Measurements from ENCODE around the gene TGFBR2. TPM values are rescaled to one million over a fixed set of nuclear protein-coding genes. Genes with fewer than 3 reads are reported as not detected.
A peak's percentile ranks its signal among the peaks of the same experiment; 100 is the strongest.

The TGFBR2 gene
- total RNA-seq, 6 donors from 2014 or later, result 82.8 to 385 (median 285) TPM

- H3K9me3 ChIP-seq, result no peaks in the 10 kb centered on the region
- peak overlapping the region in 2 of 4 donors; percentile 92 to 93 for H3K4me3 ChIP-seq
- WGBS, 2 donors, result 54 to 57% methylated on average over 6 to 7 of the region's 7 CpGs
- H3K4me1 ChIP-seq, result peaks cover 65 to 82% (median 69%) of the 10 kb centered on the region in 4 donors
- H3K27ac ChIP-seq, result peak overlapping the region; percentile 31 to 99 (median 99)
- TF ChIP-seq EP300 (IDR thresholded peaks at IDR 0.05) (peak in 1 of 4 donors; percentile 16), POLR2AphosphoS5 (IDR thresholded peaks at IDR 0.05) (no peak)
- H3K36me3 ChIP-seq, result no peaks in the 10 kb centered on the region
- no peaks in the 10 kb centered on the region for H3K27me3 ChIP-seq
- ATAC-seq (ENCODE audit: low FRiP score in 2 of 2) (no peak), DNase-seq (no peak)
Measured at GRCh38 chr3:30611613-30612436, 5.4 kb downstream of the TGFBR2 start.

GRCh38 chr3:30612437-30613132, 6.2 kb downstream of the TGFBR2 start:
- H3K9me3 ChIP-seq, result no peaks in the 10 kb centered on the region
- H3K27me3 ChIP-seq, result no peaks in the 10 kb centered on the region
- H3K36me3 ChIP-seq, result no peaks in the 10 kb centered on the region
- H3K4me3 ChIP-seq, result no peak overlapping the region
- DNase-seq, result no peak
- WGBS, 2 donors, result 47 to 57% methylated on average over 3 of the region's 3 CpGs
- H3K4me1 ChIP-seq, result peaks cover 69 to 88% (median 76%) of the 10 kb centered on the region in 4 donors
- H3K27ac ChIP-seq, result peak overlapping the region; percentile 31 to 99 (median 74)
- no peak for TF ChIP-seq POLR2A (IDR thresholded peaks at IDR 0.05)
- peak in 1 of 2 donors; percentile 41 for ATAC-seq (ENCODE audit: low FRiP score in 2 of 2)

DNA sequence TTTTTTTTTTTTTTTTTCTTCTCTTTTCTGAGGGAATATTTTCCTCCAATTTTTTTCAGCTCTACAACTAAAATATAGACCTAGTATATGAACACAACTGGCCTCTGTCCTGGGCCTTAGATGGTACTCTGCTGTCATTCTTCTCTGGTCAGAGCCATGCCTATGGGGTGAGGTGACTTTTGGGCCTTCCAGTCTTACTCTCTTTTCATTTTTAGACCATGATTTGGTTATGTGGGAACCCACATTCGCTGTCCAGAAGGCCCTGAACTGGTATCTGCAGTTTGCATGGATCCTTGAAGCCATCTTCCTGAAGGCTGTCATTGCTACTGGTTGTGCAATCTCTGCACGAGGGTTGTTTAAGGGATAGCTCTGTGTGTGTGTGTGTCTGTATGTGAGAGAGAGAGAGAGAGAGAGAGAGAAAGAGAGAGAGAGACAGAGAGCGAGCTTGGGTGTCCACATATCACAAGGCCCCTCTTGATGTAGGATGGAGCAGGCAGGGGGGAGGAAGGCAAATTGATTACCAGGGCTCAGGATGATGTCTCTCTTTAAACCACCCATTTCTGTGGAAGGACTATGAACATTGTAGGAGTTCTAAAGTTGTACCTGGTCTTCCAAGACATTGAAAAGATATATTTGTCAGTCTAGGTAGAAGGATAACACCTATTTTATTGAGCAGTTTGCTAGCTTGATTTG, 6.9 kb downstream of the TGFBR2 start:
- TF ChIP-seq CTCF (IDR thresholded peaks at IDR 0.05) (no peak), POLR2AphosphoS5 (IDR thresholded peaks at IDR 0.05) (no peak), POLR2A (IDR thresholded peaks at IDR 0.05) (no peak), EP300 (IDR thresholded peaks at IDR 0.05) (no peak)
- Histone ChIP-seq H3K4me3 (no peak overlapping the region), H3K27ac (peak overlapping the region; percentile 13 to 99 (median 74)), H3K9me3 (no peaks in the 10 kb centered on the region), H3K27me3 (no peaks in the 10 kb centered on the region), H3K36me3 (peaks cover 0 to 2% (median 0%) of the 10 kb centered on the region in 4 donors), H3K4me1 (peaks cover 69 to 90% (median 81%) of the 10 kb centered on the region in 4 donors)
- DNase-seq, result peak in 1 of 2 donors; percentile 51
- ATAC-seq (ENCODE audit: low FRiP score in 2 of 2), result no peak
- 48 to 54% methylated on average over 3 of the region's 3 CpGs for WGBS, 2 donors

- no peak overlapping the region for H3K4me3 ChIP-seq
- WGBS, 2 donors, result 32 to 47% methylated on average over 4 of the region's 4 CpGs
Measured at GRCh38 chr3:30614373-30614772, 8.0 kb downstream of the TGFBR2 start.

DNA sequence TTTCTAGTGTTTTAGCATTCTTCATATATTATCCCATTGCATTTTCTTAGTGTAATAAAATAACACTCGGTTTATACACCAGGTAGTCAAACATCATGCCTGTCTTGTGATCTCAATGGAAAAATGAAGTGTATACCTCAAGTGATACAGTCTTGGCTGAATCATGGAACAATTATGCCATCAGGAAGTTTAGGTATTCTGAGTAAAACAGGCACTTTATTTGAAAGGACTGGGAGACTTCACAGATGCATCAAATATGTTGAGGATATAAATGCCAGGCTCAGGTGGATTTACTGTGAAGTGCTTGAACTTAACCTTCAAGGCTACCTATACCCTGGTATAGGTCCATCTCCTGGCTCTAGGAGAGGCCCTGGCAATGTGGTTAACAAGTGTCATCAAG, 8.5 kb downstream of the TGFBR2 start:
- TF ChIP-seq EP300 (IDR thresholded peaks at IDR 0.05) (no peak), CTCF (IDR thresholded peaks at IDR 0.05) (no peak), POLR2A (IDR thresholded peaks at IDR 0.05) (no peak), POLR2AphosphoS5 (IDR thresholded peaks at IDR 0.05) (no peak)
- 68 to 75% methylated on average over 1 of the region's 1 CpG for WGBS, 2 donors
- no peak overlapping the region for H3K4me3 ChIP-seq
- H3K4me1 ChIP-seq, result peaks cover 74 to 94% (median 92%) of the 10 kb centered on the region in 4 donors
- H3K9me3 ChIP-seq, result no peaks in the 10 kb centered on the region
- no peak for DNase-seq
- no peaks in the 10 kb centered on the region for H3K27me3 ChIP-seq
- no peak for ATAC-seq (ENCODE audit: low FRiP score in 2 of 2)
- peaks cover 0 to 5% (median 1%) of the 10 kb centered on the region in 4 donors for H3K36me3 ChIP-seq
- peak overlapping the region in 2 of 4 donors; percentile 99 for H3K27ac ChIP-seq

More at GRCh38 chr3:30614373-30614772, 8.0 kb downstream of the TGFBR2 start:
- ATAC-seq (ENCODE audit: low FRiP score in 2 of 2) (no peak), DNase-seq (no peak)
- TF ChIP-seq POLR2AphosphoS5 (IDR thresholded peaks at IDR 0.05) (no peak), CTCF (IDR thresholded peaks at IDR 0.05) (no peak), POLR2A (IDR thresholded peaks at IDR 0.05) (no peak), EP300 (IDR thresholded peaks at IDR 0.05) (no peak)
- Histone ChIP-seq H3K9me3 (no peaks in the 10 kb centered on the region), H3K27ac (peak overlapping the region in 2 of 4 donors; percentile 99), H3K27me3 (no peaks in the 10 kb centered on the region), H3K36me3 (peaks cover 0 to 5% (median 1%) of the 10 kb centered on the region in 4 donors), H3K4me1 (peaks cover 74 to 95% (median 90%) of the 10 kb centered on the region in 4 donors)
